KOPT-K1 (cell line): ENCODE data around the gene CD200R1L.

Experiments
- H3K27ac ChIP-seq: fragments of 200-600 bp; sonication (generic); 2 replicates; pipeline ENCODE4 v1.5.1; 2016; ENCODE audit warnings: antibody characterized with exemption, mild to moderate bottlenecking, low read depth, low read length; ENCODE audit not compliant: poor library complexity, severe bottlenecking
- H3K36me3 ChIP-seq: fragments of 200-600 bp; sonication (generic); 2 replicates; pipeline ENCODE4 v1.5.1; 2017; ENCODE audit warnings: antibody characterized with exemption, mild to moderate bottlenecking, low read length, moderate library complexity; ENCODE audit not compliant: insufficient read depth
- H3K9me3 ChIP-seq: fragments of 200-600 bp; sonication (generic); 2 replicates; pipeline ENCODE4 v1.5.1; 2017; ENCODE audit warnings: antibody characterized with exemption, low read length, mild to moderate bottlenecking; ENCODE audit not compliant: insufficient read depth, poor library complexity, severe bottlenecking

CD200R1L gene

GRCh38 chr3:112846764-112847163 lies at the start of gene CD200R1L:
Gene CD200R1L, minus strand, starts transcription at chr3:112846864. Its CDS starts 17,497 bp downstream, at chr3:112829367.
- no peaks in the 10 kb centered on the region for H3K36me3 ChIP-seq
- no peak within 1 kb of the TSS for H3K27ac ChIP-seq
- peaks cover 57% of the 10 kb centered on the region for H3K9me3 ChIP-seq

DNA sequence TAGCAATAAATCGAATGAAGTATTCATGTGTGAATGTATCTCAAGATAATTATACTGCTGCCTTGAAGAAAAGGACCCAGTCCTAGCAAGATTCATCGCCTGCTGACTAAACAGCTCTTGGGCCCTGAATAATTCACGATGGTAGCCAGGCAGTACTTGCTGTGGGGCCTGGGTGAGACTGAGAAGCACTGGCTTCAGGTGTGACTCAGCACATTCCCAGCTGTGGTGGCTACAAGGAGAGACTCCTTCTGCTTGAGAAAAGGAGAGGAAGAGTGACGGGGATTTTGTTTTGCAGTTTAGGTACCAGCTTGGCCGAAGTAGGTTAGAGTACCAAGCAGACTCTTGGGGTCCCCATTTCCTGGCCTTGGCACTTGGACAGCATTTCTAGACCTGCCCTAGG lies 47.6 kb upstream of the CD200R1L start:
- H3K27ac ChIP-seq, result no peak overlapping the region
- no peaks in the 10 kb centered on the region for H3K9me3 ChIP-seq
- no peaks in the 10 kb centered on the region for H3K36me3 ChIP-seq

DNA sequence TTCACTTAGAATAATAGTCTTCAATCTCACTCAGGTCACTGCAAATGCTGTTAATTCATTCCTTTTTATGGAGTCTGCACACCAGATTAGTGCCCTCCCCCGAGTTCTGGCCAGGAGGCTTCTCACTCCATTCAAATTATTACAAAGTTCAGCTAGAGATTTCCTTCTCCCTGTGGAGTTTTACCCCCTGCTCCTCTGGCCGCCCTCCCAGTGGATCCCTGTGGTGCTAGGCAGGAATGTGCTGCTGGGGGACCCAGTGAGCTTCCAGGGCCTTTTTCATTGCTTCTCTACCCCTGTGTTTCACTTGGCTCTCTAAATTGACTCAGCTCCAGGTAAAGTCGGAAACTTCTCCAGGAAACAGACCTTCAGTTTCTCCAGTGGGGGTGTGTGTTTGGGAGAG lies 42.7 kb upstream of the CD200R1L start:
- H3K27ac ChIP-seq, result no peak overlapping the region

DNA sequence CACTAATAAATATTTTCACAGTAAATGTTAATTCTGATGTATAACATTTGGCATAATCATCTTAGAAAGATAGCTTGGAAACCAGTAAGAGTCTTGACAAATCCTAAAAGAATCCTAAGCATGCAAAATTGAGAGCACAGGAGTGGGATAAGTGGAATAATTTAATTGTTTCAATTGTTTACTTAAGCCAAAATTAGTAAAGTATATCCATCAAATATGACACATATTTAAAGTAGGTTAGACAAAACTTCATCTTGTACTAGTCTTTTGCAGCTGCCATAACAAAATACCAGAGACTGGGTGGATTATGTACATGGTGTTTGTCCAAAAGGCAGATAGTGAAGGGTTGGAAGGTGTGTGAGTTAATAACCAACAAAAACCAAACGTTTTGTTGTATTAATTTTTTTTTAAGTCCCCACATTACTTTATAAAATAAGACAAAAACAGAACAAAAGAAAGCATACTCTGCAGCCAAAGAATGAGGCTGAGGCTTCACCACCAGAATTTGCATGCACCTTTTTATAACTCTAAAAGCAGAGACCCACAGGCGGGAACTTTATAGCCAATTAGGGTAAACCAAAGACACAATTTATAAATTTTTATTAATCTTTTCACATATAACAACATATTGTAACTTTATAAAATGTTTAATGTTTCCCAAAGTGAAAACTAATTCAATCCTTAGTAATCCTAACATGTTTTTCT lies 41.9 kb upstream of the CD200R1L start:
- no peak overlapping the region for H3K27ac ChIP-seq
- no peaks in the 10 kb centered on the region for H3K36me3 ChIP-seq
- no peaks in the 10 kb centered on the region for H3K9me3 ChIP-seq

More for the DNA sequence above, 42.7 kb upstream of the CD200R1L start:
- Histone ChIP-seq H3K36me3 (no peaks in the 10 kb centered on the region), H3K9me3 (no peaks in the 10 kb centered on the region)

GRCh38 chr3:112884678-112885290 lies 38.1 kb upstream of the CD200R1L start:
- Histone ChIP-seq H3K9me3 (no peaks in the 10 kb centered on the region), H3K36me3 (no peaks in the 10 kb centered on the region), H3K27ac (no peak overlapping the region)

DNA sequence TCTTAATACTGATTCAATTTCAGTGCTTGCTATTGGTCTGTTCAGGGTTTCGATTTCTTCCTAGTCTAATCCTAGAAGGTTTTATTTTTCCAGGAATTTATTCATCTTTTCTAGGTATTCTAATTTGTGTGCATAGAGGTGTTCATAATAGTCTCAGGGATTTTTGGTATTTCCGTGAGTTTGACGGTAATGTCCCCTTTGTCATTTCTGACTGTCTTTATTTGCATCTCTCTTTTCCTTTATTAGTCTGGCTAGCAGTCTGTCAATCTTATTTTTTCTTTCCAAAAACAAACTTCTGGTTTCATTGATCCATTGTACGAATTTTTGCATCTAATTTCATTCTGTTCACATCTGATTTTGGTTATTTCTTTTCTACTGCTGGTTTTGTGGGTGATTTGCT lies 35.2 kb upstream of the CD200R1L start:
- H3K36me3 ChIP-seq, result no peaks in the 10 kb centered on the region
- no peak overlapping the region for H3K27ac ChIP-seq
- no peaks in the 10 kb centered on the region for H3K9me3 ChIP-seq

GRCh38 chr3:112875561-112875960 lies 28.9 kb upstream of the CD200R1L start:
- no peak overlapping the region for H3K27ac ChIP-seq
- peaks cover 2% of the 10 kb centered on the region for H3K9me3 ChIP-seq
- no peaks in the 10 kb centered on the region for H3K36me3 ChIP-seq

GRCh38 chr3:112874725-112875124 lies 28.1 kb upstream of the CD200R1L start:
- peaks cover 11% of the 10 kb centered on the region for H3K9me3 ChIP-seq
- H3K27ac ChIP-seq, result no peak overlapping the region
- no peaks in the 10 kb centered on the region for H3K36me3 ChIP-seq

DNA sequence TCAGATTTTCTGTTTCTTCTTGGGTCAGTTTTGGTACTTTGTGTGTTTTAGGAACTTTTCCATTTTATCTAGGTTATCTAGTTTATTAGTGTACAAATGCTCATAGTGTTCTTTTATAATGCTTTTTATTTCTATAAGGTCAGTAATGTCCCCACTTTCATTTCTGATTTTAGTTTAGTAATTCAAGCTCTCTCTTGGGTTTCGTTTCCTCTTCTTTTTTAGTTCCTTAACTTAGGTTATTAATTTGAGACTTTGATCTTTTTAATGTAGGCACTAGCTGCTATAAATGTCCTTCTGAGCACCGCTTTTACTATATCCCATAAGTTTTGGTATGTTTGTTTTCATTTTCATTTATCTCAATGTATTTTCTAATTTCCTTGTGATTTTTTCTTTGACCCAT lies 27.0 kb upstream of the CD200R1L start:
- no peak overlapping the region for H3K27ac ChIP-seq
- peaks cover 12% of the 10 kb centered on the region for H3K9me3 ChIP-seq

DNA sequence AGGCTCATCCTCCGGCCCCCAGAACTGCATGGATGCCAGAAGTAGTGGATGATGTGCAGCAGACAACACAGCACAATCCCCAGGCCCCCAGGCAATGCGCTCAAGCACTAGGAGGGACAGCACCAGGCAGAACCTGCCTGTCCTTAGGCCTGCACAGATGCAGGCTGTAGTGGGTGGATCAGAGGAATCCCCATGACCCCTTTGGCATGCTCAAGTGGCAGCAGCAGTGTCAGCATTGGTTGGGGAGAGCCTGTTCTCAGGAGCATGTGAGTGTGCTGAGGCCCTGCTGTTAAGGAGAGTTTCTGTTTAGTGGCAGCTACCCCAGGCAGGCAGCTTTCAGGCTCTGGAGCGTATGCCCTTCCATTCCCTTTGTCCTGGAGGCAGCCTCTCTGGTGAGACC lies 25.1 kb upstream of the CD200R1L start:
- Histone ChIP-seq H3K36me3 (no peaks in the 10 kb centered on the region), H3K9me3 (peaks cover 12% of the 10 kb centered on the region), H3K27ac (no peak overlapping the region)

More for the DNA sequence above, 27.0 kb upstream of the CD200R1L start:
- no peaks in the 10 kb centered on the region for H3K36me3 ChIP-seq

DNA sequence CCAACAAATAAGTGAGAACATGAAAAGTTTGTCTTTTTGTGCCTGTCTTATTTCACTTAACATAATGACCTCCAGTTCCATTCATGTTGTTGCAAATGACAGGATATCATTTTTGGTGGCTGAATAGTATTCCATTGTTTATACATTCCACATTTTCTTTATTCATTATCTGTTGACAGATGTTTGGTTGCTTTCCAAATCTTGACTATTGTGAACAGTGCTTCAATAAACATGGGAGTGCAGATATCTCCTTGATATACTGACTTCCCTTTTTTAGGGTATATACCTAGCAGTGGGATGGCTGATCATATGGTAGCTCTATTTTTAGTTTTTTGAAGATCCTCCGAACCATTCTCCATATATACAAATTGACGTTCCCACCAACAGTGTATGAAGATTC lies 19.1 kb upstream of the CD200R1L start:
- Histone ChIP-seq H3K36me3 (no peaks in the 10 kb centered on the region), H3K27ac (no peak overlapping the region), H3K9me3 (peaks cover 12% of the 10 kb centered on the region)

DNA sequence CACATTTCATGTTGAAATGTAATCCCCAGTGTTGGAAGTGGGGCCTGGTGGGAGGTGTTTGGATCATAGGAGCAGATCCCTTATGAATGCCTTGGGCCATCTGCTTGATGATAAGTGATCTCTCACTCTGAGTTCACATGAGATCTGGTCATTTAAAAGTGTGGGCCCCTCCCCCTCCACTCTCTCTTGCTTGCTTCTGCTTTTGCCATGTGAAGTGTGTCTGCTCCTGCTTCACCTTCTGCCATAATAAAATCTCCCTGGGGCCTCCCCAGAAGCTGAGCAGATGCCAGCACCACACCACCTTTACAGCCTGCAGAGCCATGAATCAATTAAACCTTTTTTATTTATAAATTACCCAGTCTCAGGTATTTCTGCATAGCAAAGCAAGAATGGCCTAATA lies 14.2 kb upstream of the CD200R1L start:
- H3K27ac ChIP-seq, result no peak overlapping the region
- no peaks in the 10 kb centered on the region for H3K9me3 ChIP-seq
- no peaks in the 10 kb centered on the region for H3K36me3 ChIP-seq

DNA sequence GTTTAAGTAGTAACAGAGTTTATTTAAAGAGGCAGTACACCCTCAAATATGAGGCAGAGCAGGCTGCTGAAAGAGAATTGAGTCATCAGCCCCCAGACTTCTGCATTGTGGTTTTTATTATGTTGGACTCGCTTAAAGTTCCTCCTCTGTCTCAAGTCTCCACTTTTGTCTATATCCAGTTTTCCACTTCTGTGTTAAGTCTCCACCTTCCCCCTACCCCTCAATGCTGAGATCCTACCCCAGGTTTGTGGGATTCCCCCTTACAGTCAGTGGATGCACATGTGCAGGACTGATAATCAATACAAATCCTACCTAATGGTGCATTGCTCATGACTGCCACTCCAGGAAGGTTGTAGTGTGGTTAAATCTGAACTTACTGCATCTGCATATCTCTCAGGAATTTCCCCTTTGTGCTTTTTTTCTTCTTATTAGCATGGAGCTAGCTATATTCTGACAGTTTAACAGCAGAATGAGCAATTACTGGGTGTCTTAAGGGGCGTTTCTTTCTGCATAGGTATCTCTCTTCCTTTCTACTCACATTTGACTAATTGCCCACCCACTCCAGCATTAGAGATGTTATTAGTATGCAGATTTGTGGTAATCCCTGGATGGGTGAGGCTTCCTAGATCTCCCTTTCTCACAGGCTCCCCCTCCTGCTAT lies 11.9 kb upstream of the CD200R1L start:
- Histone ChIP-seq H3K27ac (no peak overlapping the region), H3K9me3 (no peaks in the 10 kb centered on the region), H3K36me3 (no peaks in the 10 kb centered on the region)

DNA sequence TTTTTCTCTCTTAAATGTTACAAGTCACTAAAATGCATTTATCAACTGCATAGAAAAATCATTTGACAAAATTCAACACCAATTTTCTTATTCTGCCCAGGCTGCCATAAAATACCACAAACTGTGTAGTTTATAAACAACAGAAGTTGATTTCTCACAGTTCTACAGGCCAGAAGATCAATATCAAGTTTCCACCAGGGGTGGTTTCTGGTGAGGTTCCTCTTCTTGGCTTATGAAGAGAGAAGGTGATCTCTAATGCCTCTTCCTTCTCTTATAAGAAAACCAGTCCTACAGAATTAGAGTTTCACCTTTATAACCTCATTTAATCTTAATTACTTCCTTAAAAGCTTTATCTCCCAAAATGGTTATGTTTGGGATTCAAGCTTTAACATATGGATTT lies 10.9 kb upstream of the CD200R1L start:
- H3K9me3 ChIP-seq, result peaks cover under 1% of the 10 kb centered on the region
- no peaks in the 10 kb centered on the region for H3K36me3 ChIP-seq
- no peak overlapping the region for H3K27ac ChIP-seq

DNA sequence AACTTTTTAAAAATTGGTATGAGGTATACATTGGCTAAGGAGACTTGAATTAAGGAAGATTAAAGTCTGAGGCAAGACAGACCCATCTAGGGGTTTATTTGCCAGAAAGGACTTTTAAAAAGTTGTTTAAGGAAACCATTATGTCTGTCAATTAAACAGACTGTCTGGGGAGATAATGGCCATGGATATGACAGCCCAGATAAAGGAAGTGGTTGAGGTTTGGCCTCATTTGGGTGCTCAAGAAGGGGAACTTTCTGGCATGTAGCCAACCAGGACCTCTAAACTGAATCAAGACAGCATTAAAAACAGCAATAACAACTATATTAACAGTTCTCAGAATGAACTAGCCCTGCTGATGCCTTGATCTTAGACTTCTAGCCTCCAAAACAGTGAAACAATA lies 9.9 kb upstream of the CD200R1L start:
- H3K36me3 ChIP-seq, result no peaks in the 10 kb centered on the region
- no peak overlapping the region for H3K27ac ChIP-seq
- peaks cover 10% of the 10 kb centered on the region for H3K9me3 ChIP-seq
